Activated T-cell treated with anti-CD3 and anti-CD28 coated beads, Interleukin-2, amount 50 U/mL, for 24 hours (primary cell): ENCODE measurements around the gene ZBED3.
A peak's percentile ranks its signal among the peaks of the same experiment; 100 is the strongest.
"Not testable (repeated sequence)": the region's sequence is repeated elsewhere in the genome, so short reads cannot be mapped to it uniquely, and the experiment has no call there.

ENCODE experiments used
- DNase-seq: peaks from one replicate; pipeline ENCODE4 v3.0.0-alpha.2; 2020
- H3K27ac Mint-ChIP-seq: 2 replicates; pipeline ENCODE4 v1.8.0; 2020; ENCODE audit warnings: mild to moderate bottlenecking, mixed read lengths
- H3K27me3 Mint-ChIP-seq: 2 replicates; pipeline ENCODE4 v1.8.0; 2020; ENCODE audit warnings: mixed read lengths
- H3K36me3 Mint-ChIP-seq: 2 replicates; pipeline ENCODE4 v1.8.0; 2020; ENCODE audit warnings: low read depth, mixed read lengths
- H3K4me1 Mint-ChIP-seq: 2 replicates; pipeline ENCODE4 v1.8.0; 2020; ENCODE audit warnings: low read depth, mixed read lengths
- H3K4me3 Mint-ChIP-seq: 2 replicates; pipeline ENCODE4 v1.8.0; 2020; ENCODE audit warnings: mild to moderate bottlenecking, moderate library complexity, mixed read lengths
- H3K9me3 Mint-ChIP-seq: 2 replicates; pipeline ENCODE4 v1.8.0; 2020; ENCODE audit warnings: mixed read lengths

ZBED3 gene

GRCh38 chr5:77086689-77087483 is at the start of gene ZBED3:
Gene ZBED3, minus strand, starts transcription at chr5:77087285. Its CDS starts 9,407 bp downstream, at chr5:77077878.
- H3K36me3 Mint-ChIP-seq: no peaks in the 10 kb centered on the region

GRCh38 chr5:77133061-77133758 is 46.1 kb upstream of the ZBED3 start:
- H3K4me3 Mint-ChIP-seq: no peak overlapping the region
- H3K9me3 Mint-ChIP-seq: no peaks in the 10 kb centered on the region
- peaks cover 12% of the 10 kb centered on the region for H3K27me3 Mint-ChIP-seq
- H3K27ac Mint-ChIP-seq: no peak overlapping the region
- H3K36me3 Mint-ChIP-seq: no peaks in the 10 kb centered on the region
- no peak for DNase-seq
- H3K4me1 Mint-ChIP-seq: no peaks in the 10 kb centered on the region

More at GRCh38 chr5:77086689-77087483, at the start of gene ZBED3:
- peaks cover 12% of the 10 kb centered on the region for H3K27me3 Mint-ChIP-seq
- H3K27ac Mint-ChIP-seq: peak within 1 kb of the TSS; percentile 79
- H3K9me3 Mint-ChIP-seq: no peaks in the 10 kb centered on the region
- H3K4me3 Mint-ChIP-seq: peak within 1 kb of the TSS; percentile 82
- peaks cover 17% of the 10 kb centered on the region for H3K4me1 Mint-ChIP-seq
- DNase-seq: peak; percentile 68

- H3K27me3 Mint-ChIP-seq: peaks cover 12% of the 10 kb centered on the region
- no peaks in the 10 kb centered on the region for H3K4me1 Mint-ChIP-seq
- H3K36me3 Mint-ChIP-seq: no peaks in the 10 kb centered on the region
- H3K27ac Mint-ChIP-seq: no peak overlapping the region
- no peak overlapping the region for H3K4me3 Mint-ChIP-seq
- DNase-seq: no peak
- H3K9me3 Mint-ChIP-seq: no peaks in the 10 kb centered on the region
These were observed 44.3 kb upstream of the ZBED3 start for GRCh38 chr5:77131361-77131760.

GRCh38 chr5:77129391-77129990 is 42.4 kb upstream of the ZBED3 start:
- peaks cover 6% of the 10 kb centered on the region for H3K27me3 Mint-ChIP-seq
- no peak for DNase-seq
- no peaks in the 10 kb centered on the region for H3K36me3 Mint-ChIP-seq
- H3K27ac Mint-ChIP-seq: no peak overlapping the region
- H3K9me3 Mint-ChIP-seq: no peaks in the 10 kb centered on the region
- H3K4me1 Mint-ChIP-seq: no peaks in the 10 kb centered on the region
- no peak overlapping the region for H3K4me3 Mint-ChIP-seq

- DNase-seq: no peak
- no peaks in the 10 kb centered on the region for H3K4me1 Mint-ChIP-seq
- peaks cover 6% of the 10 kb centered on the region for H3K27me3 Mint-ChIP-seq
- H3K4me3 Mint-ChIP-seq: no peak overlapping the region
- H3K27ac Mint-ChIP-seq: no peak overlapping the region
- H3K9me3 Mint-ChIP-seq: no peaks in the 10 kb centered on the region
- no peaks in the 10 kb centered on the region for H3K36me3 Mint-ChIP-seq
These were observed 41.5 kb upstream of the ZBED3 start for GRCh38 chr5:77128411-77129061.

GRCh38 chr5:77123057-77123456 is 36.0 kb upstream of the ZBED3 start:
- Mint-ChIP-seq H3K36me3 (no peaks in the 10 kb centered on the region), H3K4me1 (no peaks in the 10 kb centered on the region), H3K27ac (no peak overlapping the region), H3K27me3 (peaks cover 3% of the 10 kb centered on the region), H3K4me3 (no peak overlapping the region), H3K9me3 (no peaks in the 10 kb centered on the region)
- DNase-seq: no peak

GRCh38 chr5:77120706-77121105 is 33.6 kb upstream of the ZBED3 start:
- Mint-ChIP-seq H3K27me3 (peaks cover 3% of the 10 kb centered on the region), H3K9me3 (no peaks in the 10 kb centered on the region), H3K4me3 (no peak overlapping the region), H3K4me1 (no peaks in the 10 kb centered on the region), H3K27ac (no peak overlapping the region), H3K36me3 (no peaks in the 10 kb centered on the region)
- DNase-seq: no peak

GRCh38 chr5:77120086-77120485 is 33.0 kb upstream of the ZBED3 start:
- no peak overlapping the region for H3K4me3 Mint-ChIP-seq
- H3K36me3 Mint-ChIP-seq: no peaks in the 10 kb centered on the region
- no peaks in the 10 kb centered on the region for H3K9me3 Mint-ChIP-seq
- DNase-seq: no peak
- peaks cover 3% of the 10 kb centered on the region for H3K27me3 Mint-ChIP-seq
- no peaks in the 10 kb centered on the region for H3K4me1 Mint-ChIP-seq
- H3K27ac Mint-ChIP-seq: no peak overlapping the region

- DNase-seq: no peak
- peaks cover 14% of the 10 kb centered on the region for H3K27me3 Mint-ChIP-seq
- no peaks in the 10 kb centered on the region for H3K4me1 Mint-ChIP-seq
- H3K9me3 Mint-ChIP-seq: peaks cover 3% of the 10 kb centered on the region
- H3K27ac Mint-ChIP-seq: no peak overlapping the region
- no peaks in the 10 kb centered on the region for H3K36me3 Mint-ChIP-seq
- no peak overlapping the region for H3K4me3 Mint-ChIP-seq
These were observed 30.1 kb upstream of the ZBED3 start for GRCh38 chr5:77117161-77117560.

- H3K4me3 Mint-ChIP-seq, DNase-seq, H3K9me3 Mint-ChIP-seq, H3K36me3 Mint-ChIP-seq, H3K4me1 Mint-ChIP-seq, H3K27ac Mint-ChIP-seq, H3K27me3 Mint-ChIP-seq: not testable (repeated sequence)
These were observed 19.9 kb upstream of the ZBED3 start for GRCh38 chr5:77107035-77107434.

GRCh38 chr5:77104813-77105212 is 17.7 kb upstream of the ZBED3 start:
- no peaks in the 10 kb centered on the region for H3K27me3 Mint-ChIP-seq
- peaks cover 2% of the 10 kb centered on the region for H3K9me3 Mint-ChIP-seq
- H3K4me3 Mint-ChIP-seq: no peak overlapping the region
- H3K36me3 Mint-ChIP-seq: no peaks in the 10 kb centered on the region
- DNase-seq: no peak
- no peak overlapping the region for H3K27ac Mint-ChIP-seq
- H3K4me1 Mint-ChIP-seq: peaks cover 8% of the 10 kb centered on the region

- peaks cover 8% of the 10 kb centered on the region for H3K4me1 Mint-ChIP-seq
- no peaks in the 10 kb centered on the region for H3K36me3 Mint-ChIP-seq
- H3K27me3 Mint-ChIP-seq: no peaks in the 10 kb centered on the region
- no peak overlapping the region for H3K27ac Mint-ChIP-seq
- DNase-seq: no peak
- H3K4me3 Mint-ChIP-seq: no peak overlapping the region
- peaks cover 2% of the 10 kb centered on the region for H3K9me3 Mint-ChIP-seq
These were observed 16.4 kb upstream of the ZBED3 start for GRCh38 chr5:77103457-77103856.

GRCh38 chr5:77102549-77102948 is 15.5 kb upstream of the ZBED3 start:
- Mint-ChIP-seq H3K4me3 (no peak overlapping the region), H3K4me1 (peaks cover 8% of the 10 kb centered on the region), H3K27ac (no peak overlapping the region), H3K27me3 (no peaks in the 10 kb centered on the region), H3K9me3 (peaks cover 2% of the 10 kb centered on the region), H3K36me3 (no peaks in the 10 kb centered on the region)
- no peak for DNase-seq

GRCh38 chr5:77101298-77101697 is 14.2 kb upstream of the ZBED3 start:
- Mint-ChIP-seq H3K36me3 (no peaks in the 10 kb centered on the region), H3K27me3 (no peaks in the 10 kb centered on the region), H3K9me3 (no peaks in the 10 kb centered on the region), H3K4me3 (no peak overlapping the region), H3K27ac (no peak overlapping the region), H3K4me1 (peaks cover 8% of the 10 kb centered on the region)
- no peak for DNase-seq
